Small intestine (tissue), 7 donors: ENCODE results near the gene SP110. TPM values are rescaled to one million over a fixed set of nuclear protein-coding genes. Genes with fewer than 3 reads are reported as not detected.
"Not testable (repeated sequence)": the region's sequence is repeated elsewhere in the genome, so short reads cannot be mapped to it uniquely, and the experiment has no call there.

Experiments used
- DNase-seq, 2 donors: peaks; one replicate each; pipeline versions ENCODE4 v3.0.0 to v3.0.0-alpha.2; 2013
- FAIRE-seq: peaks from 2 replicates; lab custom pipeline; 2012; peaks lifted over from hg19 to GRCh38; lab: Jason Lieb, UNC
- H3K27ac ChIP-seq, 3 donors: one replicate each; pipeline ENCODE4 v1.5.1; 2013; ENCODE audit warnings: low read length in 2 of 3, mild to moderate bottlenecking in 2 of 3, control low read depth in 1 of 3, inconsistent platforms in 1 of 3, low read depth in 1 of 3, moderate library complexity in 1 of 3
- H3K27me3 ChIP-seq, 3 donors: one replicate each; pipeline ENCODE4 v1.6.1; 2013; ENCODE audit warnings: low read length in 3 of 3, inconsistent platforms in 1 of 3; ENCODE audit not compliant: control insufficient read depth in 3 of 3, insufficient read depth in 3 of 3
- H3K36me3 ChIP-seq, 3 donors: one replicate each; pipeline ENCODE4 v1.6.1; 2013; ENCODE audit warnings: low read length in 3 of 3, inconsistent platforms in 1 of 3, low read depth in 1 of 3, mild to moderate bottlenecking in 1 of 3, moderate library complexity in 1 of 3; ENCODE audit not compliant: control insufficient read depth in 3 of 3, insufficient read depth in 2 of 3
- H3K4me1 ChIP-seq, 3 donors: one replicate each; pipeline ENCODE4 v1.6.1; 2013; ENCODE audit warnings: low read length in 2 of 3, inconsistent platforms in 1 of 3, low read depth in 1 of 3, mild to moderate bottlenecking in 1 of 3, moderate library complexity in 1 of 3; ENCODE audit not compliant: control insufficient read depth in 3 of 3, insufficient read depth in 2 of 3
- H3K4me3 ChIP-seq, 3 donors: one replicate each; pipeline ENCODE4 v1.5.1; 2013; ENCODE audit warnings: low read length in 3 of 3, control low read depth in 1 of 3, inconsistent platforms in 1 of 3, low read depth in 1 of 3, mild to moderate bottlenecking in 1 of 3, moderate library complexity in 1 of 3
- H3K9me3 ChIP-seq, 2 donors: one replicate each; pipeline ENCODE4 v1.6.1; 2013; ENCODE audit warnings: low read depth in 1 of 2, low read length in 1 of 2; ENCODE audit not compliant: control insufficient read depth in 2 of 2, insufficient read depth in 1 of 2
- WGBS, 3 donors: extraction: QIAGEN DNeasy Blood & Tissue Kit; methylation state at CpG; one replicate each; pipeline ENCODE4 v1.1.7; 2013; 5-methylcytosine and 5-hydroxymethylcytosine counted together
- polyA plus RNA-seq, 4 donors: library from polyadenylated mRNA; stranded (reverse) in 3 of 4; unstranded in 1 of 4; fragments of 200-250 nt in 3 of 4; fragments of 120-200 nt in 1 of 4; gene quantifications; one replicate each; pipeline versions ENCODE4 v1.2.1 to v1.2.3, GENCODE V29; 2013
- donor health status: healthy with polysubstance abuse.
- donor health status: control.
- donor health status: control.
- donor health status: Bipolar disorder and iron deficiency.
- donor health status: healthy.

Gene SP110
- polyA plus RNA-seq, 4 donors = 11.2 to 13.7 (median 11.7) TPM

GRCh38 chr2:230230496-230231200 lies 10.9 kb upstream of the SP110 start:
- 81 to 88% (median 86%) methylated on average over 2 of the region's 2 CpGs for WGBS, 3 donors
- DNase-seq (no peak), FAIRE-seq (no peak)
- no peaks in the 10 kb centered on the region for H3K36me3 ChIP-seq
- H3K4me3 ChIP-seq = no peak overlapping the region
- no peaks in the 10 kb centered on the region for H3K4me1 ChIP-seq
- H3K9me3 ChIP-seq = peaks cover 0 to 9% of the 10 kb centered on the region in 2 donors
- H3K27ac ChIP-seq = no peak overlapping the region
- H3K27me3 ChIP-seq = no peaks in the 10 kb centered on the region

- FAIRE-seq = no peak
- WGBS, 3 donors = 81 to 99% (median 84%) methylated on average over 3 of the region's 3 CpGs
- H3K27ac ChIP-seq = no peak overlapping the region
These were observed 10.3 kb upstream of the SP110 start for GRCh38 chr2:230230087-230230486.

GRCh38 chr2:230227216-230227615 lies 7.4 kb upstream of the SP110 start:
- no peak for DNase-seq
- Histone ChIP-seq H3K36me3 (no peaks in the 10 kb centered on the region), H3K4me1 (no peaks in the 10 kb centered on the region), H3K27me3 (no peaks in the 10 kb centered on the region), H3K4me3 (no peak overlapping the region), H3K27ac (peak overlapping the region in 2 of 3 donors; percentile 4 to 66), H3K9me3 (peaks cover 0 to 9% of the 10 kb centered on the region in 2 donors)
- 69 to 90% (median 77%) methylated on average over 3 of the region's 3 CpGs for WGBS, 3 donors
- no peak for FAIRE-seq

More at GRCh38 chr2:230230087-230230486, 10.3 kb upstream of the SP110 start:
- Histone ChIP-seq H3K4me1 (no peaks in the 10 kb centered on the region), H3K36me3 (no peaks in the 10 kb centered on the region), H3K4me3 (no peak overlapping the region), H3K9me3 (peaks cover 0 to 9% of the 10 kb centered on the region in 2 donors), H3K27me3 (no peaks in the 10 kb centered on the region)
- no peak for DNase-seq

- H3K27ac ChIP-seq = peak overlapping the region in 2 of 3 donors; percentile 30 to 94
- H3K36me3 ChIP-seq = no peaks in the 10 kb centered on the region
- peak overlapping the region in 1 of 3 donors; percentile 23 for H3K4me3 ChIP-seq
- DNase-seq (peak in 1 of 2 donors; percentile 10), FAIRE-seq (no peak)
- H3K9me3 ChIP-seq = peaks cover 0 to 5% of the 10 kb centered on the region in 2 donors
- WGBS, 3 donors = 74 to 89% (median 75%) methylated on average over 4 of the region's 4 CpGs
- H3K4me1 ChIP-seq = no peaks in the 10 kb centered on the region
- no peaks in the 10 kb centered on the region for H3K27me3 ChIP-seq
These were observed 6.3 kb upstream of the SP110 start for GRCh38 chr2:230226051-230226551.

GRCh38 chr2:230225486-230225885 lies 5.7 kb upstream of the SP110 start, which contains the start of gene SP140:
Gene SP140, plus strand, starts transcription at chr2:230225736. Its CDS starts 109 bp downstream, at chr2:230225845.
- DNase-seq = peak; percentile 2 to 69
- H3K36me3 ChIP-seq = no peaks in the 10 kb centered on the region
- peak within 1 kb of the TSS in 2 of 3 donors; percentile 37 to 94 for H3K27ac ChIP-seq
- peaks cover 0 to 1% (median 0%) of the 10 kb centered on the region in 3 donors for H3K4me1 ChIP-seq
- FAIRE-seq = no peak
- peak within 1 kb of the TSS in 2 of 3 donors; percentile 23 to 29 for H3K4me3 ChIP-seq
- WGBS, 3 donors = 49 to 60% (median 56%) methylated on average over 8 of the region's 8 CpGs
- H3K9me3 ChIP-seq = peaks cover 0 to 5% of the 10 kb centered on the region in 2 donors
- H3K27me3 ChIP-seq = no peaks in the 10 kb centered on the region

- Histone ChIP-seq H3K4me3 (no peak overlapping the region), H3K27me3 (no peaks in the 10 kb centered on the region), H3K27ac (peak overlapping the region in 1 of 3 donors; percentile 94), H3K9me3 (no peaks in the 10 kb centered on the region), H3K4me1 (peaks cover 0 to 4% (median 0%) of the 10 kb centered on the region in 3 donors), H3K36me3 (no peaks in the 10 kb centered on the region)
- no peak for FAIRE-seq
- no peak for DNase-seq
These were observed 4.7 kb upstream of the SP110 start for GRCh38 chr2:230224458-230224857.

GRCh38 chr2:230222829-230223228 lies 3.0 kb upstream of the SP110 start:
- WGBS, 3 donors = 77 to 81% (median 81%) methylated on average over 4 of the region's 4 CpGs
- H3K9me3 ChIP-seq, FAIRE-seq, H3K27me3 ChIP-seq, H3K27ac ChIP-seq, H3K4me1 ChIP-seq, H3K4me3 ChIP-seq, H3K36me3 ChIP-seq, DNase-seq: not testable (repeated sequence)

- H3K4me1 ChIP-seq = peaks cover 0 to 18% (median 2%) of the 10 kb centered on the region in 3 donors
- H3K4me3 ChIP-seq = no peak overlapping the region
- no peaks in the 10 kb centered on the region for H3K9me3 ChIP-seq
- FAIRE-seq (no peak), DNase-seq (no peak)
- H3K27ac ChIP-seq = no peak overlapping the region
- H3K36me3 ChIP-seq = peaks cover 0 to 3% (median 0%) of the 10 kb centered on the region in 3 donors
- H3K27me3 ChIP-seq = no peaks in the 10 kb centered on the region
- 94 to 96% (median 95%) methylated on average over 4 of the region's 4 CpGs for WGBS, 3 donors
These were observed 1.7 kb upstream of the SP110 start for GRCh38 chr2:230221493-230221892.
